Left cardiac atrium (tissue), 4 donors: Measurements from ENCODE around the gene IAH1. TPM values are rescaled to one million over a fixed set of nuclear protein-coding genes. Genes with fewer than 3 reads are reported as not detected.
"Not testable (repeated sequence)": the region's sequence is repeated elsewhere in the genome, so short reads cannot be mapped to it uniquely, and the experiment has no call there.

ENCODE experiments used
- ATAC-seq, 2 donors: fragments of 200-7000 bp; cut with Tn5 transposase; one replicate each; pipeline ENCODE4 v1.9.1; 2020; ENCODE audit warnings: mild to moderate bottlenecking in 2 of 2, moderate library complexity in 2 of 2
- DNase-seq: peaks from one replicate; pipeline ENCODE4 v3.0.0-alpha.2; 2020
- intact Hi-C, 2 donors: fragments of 100-400 bp; cut with DNase I; formaldehyde crosslinking; loops; one replicate each; pipeline versions ENCODE4 v1.14.1 to v1.15.1; 2022 to 2023
- total RNA-seq, 2 donors: library from RNA; stranded (reverse); fragmentation: NEBNext Ultra II Directional; extraction: Animal tissue kit (Norgen Biotek cat#: 25700); gene quantifications; one replicate each; pipeline ENCODE4 v1.2.1, GENCODE V29; 2021
- donor health status: DM: no; HTN: yes; CAD: no.
- donor health status: DM: no; HTN: yes; CAD: no; lungs with severe emphysema.
- donor health status: DM: yes; HTN: yes; CAD: no.
- donor health status: Dilated cardiomyopathy.

IAH1 gene
- total RNA-seq, 2 donors from 2014 or later: 60.0 to 64.3 TPM

DNA sequence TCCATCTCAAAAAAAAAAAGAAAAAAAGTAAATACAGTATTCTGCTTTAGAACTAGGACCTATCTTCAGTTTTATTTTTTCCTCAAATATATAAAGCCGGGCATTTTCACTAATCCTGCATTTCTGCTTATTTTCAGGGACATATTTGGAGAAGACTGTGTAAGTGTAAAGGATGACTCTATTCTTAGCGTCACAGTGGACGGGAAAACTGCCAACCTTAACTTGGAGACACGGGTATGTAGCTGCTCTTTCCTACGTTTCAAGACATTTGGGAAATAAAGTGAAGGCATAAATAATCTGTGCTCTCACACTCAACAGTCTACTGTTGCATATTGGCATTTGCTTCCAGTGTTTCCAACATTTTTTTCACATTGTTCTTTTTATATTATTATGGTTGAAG is 3.1 kb upstream of the IAH1 start:
- intact Hi-C loops: no loop called here
- no peak for ATAC-seq
- no peak for DNase-seq

DNA sequence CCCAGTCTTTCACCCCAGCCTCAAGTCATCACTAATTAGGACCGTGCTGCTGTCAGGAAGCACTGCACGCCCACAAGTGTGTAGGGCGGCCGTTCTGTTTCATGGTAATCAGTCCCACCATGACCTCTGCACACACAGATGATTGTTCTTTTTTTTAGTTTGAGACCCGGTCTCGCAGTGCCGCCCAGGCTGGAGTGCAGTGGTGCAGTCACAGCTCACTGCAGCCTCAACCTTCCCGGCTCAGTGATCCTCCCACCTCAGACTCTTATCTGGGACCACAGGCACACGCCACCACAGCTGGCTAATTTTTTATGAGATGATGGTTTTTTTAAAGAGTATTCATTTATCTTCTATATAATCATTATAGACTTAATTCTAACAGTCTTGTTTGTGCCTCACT is 1.8 kb upstream of the IAH1 start:
- intact Hi-C loops: no loop called here
- no peak for ATAC-seq
- DNase-seq: no peak

DNA sequence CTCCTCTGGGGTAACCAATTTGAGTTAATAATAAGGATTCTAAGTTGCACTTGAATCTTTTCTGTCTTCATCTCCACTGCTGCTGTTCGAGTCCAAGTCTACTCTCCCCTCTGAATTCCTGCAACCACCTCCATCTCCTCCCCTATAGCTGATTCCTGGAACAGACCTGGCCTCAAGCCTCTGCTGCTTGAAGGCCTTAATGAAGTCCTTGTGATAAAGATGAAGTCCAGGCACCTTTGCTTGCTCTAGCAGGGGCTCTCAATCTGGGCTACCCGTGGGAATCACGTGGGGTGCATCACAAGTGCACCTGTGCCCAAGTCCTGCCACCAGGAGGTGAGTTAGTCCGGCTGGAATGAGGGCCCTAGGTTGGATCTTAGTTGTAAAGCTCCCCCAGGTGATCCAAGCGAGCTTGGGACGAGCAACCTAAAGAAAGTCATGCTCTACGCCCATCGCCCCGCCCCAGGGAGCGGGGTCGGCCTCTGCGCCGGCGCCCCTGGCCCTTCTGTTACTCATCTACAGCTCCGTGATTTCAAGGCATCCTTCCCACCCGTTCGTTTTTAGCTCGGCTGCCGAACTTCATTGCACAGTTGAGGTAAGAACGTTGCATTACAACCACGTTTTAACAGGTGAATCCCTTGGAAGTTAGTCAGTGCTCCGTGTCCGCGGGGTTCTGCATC is 905 bp upstream of the IAH1 start:
- intact Hi-C loops: no loop called here
- ATAC-seq (no peak), DNase-seq (no peak)

DNA sequence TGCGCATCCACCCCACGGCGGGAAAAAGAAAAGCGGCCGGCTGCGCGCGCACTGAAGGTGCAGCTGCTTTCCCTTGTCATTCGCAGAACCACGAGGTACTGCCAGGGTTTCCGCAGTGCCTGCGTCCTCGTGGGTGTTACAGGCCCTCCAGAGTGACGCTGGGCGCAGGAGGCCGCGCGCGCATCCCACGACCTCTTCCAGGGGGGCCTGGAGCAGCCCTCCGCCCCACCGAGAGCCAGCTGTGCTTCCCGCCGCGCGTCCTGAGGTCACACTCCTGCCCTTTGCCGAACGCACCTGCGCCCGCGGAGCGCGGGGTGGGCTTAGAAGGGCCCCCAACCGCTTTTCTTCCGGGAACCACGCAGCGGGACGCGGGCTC is 378 bp upstream of the IAH1 start:
- ATAC-seq (peak; percentile 56 to 64), DNase-seq (peak; percentile 67)
- intact Hi-C loops: no loop called here

DNA sequence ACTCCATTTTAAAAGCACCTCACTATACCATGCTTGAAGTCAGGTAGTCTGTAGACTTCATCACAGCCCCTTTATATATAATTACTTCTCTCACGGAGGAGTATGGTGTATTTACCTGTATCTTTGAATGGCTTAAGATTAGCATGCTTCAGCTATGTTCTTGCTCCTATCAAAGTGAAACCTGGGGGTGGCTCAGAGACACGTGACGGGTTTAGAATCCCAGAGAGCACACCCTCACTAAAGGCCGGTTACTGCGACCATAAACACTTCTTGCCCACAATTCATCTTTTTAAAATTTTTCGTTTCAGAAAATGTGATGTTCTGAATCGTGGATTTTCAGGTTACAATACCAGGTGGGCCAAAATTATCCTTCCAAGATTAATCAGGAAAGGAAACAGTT is 3.6 kb downstream of the IAH1 start:
- intact Hi-C loops: no loop called here
- ATAC-seq (no peak), DNase-seq (no peak)

DNA sequence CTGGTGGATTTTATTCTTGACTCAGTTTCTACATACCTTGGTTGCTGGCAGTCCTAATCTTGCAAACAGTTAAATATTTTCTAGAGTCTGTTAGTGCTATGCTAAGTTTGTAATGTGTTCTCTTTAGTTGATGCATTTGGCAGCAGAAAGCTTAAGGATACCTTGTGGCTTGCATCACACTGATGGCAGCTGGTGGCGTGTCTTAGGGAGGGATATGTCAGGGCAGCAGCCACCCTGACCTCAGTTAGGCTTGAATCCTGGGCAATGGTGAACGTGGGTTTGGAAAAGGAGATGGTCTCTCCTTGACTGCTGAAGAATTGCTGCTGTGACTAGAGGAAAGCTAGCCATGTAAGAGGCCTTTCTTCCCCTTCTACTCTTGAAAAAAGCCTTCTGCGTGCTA is 4.2 kb downstream of the IAH1 start:
- intact Hi-C loops: no loop called here
- ATAC-seq (no peak), DNase-seq (no peak)

DNA sequence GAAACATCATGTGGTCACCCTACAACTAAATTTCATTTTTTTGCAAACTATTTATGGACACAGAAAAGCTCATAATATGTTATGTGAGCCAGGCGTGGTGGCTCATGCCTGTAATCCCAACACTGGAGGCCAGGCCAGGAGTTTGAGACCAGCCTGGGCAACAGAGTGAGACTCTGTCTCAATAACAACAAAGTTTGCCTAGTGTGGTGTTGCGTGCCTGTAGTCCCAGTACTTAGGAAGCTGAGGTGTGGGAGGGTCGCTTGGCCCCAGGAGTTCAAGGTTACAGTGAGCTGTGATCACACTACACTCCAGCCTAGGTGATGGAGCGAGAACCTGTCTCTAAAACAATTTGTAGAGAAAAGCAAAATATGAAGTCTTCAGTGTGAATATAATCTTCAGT is 5.8 kb downstream of the IAH1 start:
- intact Hi-C loops: no loop called here
- ATAC-seq: no peak

DNA sequence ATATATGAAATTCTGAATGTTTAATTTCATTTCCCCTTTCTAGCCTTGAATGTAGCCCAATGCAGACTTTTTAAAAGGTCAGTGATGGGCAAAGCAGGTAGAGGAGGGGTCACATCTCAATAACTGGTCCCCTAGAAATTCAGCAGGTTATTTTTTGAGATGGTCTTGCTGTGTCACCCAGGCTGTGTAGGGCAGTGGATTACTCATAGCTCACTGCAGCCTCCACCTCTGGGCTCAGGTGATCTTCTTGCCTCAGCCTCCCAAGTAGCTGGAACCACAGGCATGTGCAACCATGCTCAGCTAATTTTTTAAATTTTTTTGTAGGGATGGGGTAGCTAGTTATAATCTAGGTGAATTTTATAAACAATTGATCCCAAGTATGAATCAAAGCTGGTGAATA is 8.8 kb downstream of the IAH1 start:
- DNase-seq (no peak), ATAC-seq (no peak)
- intact Hi-C loops: no loop called here

More for the DNA sequence above, 5.8 kb downstream of the IAH1 start:
- DNase-seq: no peak

DNA sequence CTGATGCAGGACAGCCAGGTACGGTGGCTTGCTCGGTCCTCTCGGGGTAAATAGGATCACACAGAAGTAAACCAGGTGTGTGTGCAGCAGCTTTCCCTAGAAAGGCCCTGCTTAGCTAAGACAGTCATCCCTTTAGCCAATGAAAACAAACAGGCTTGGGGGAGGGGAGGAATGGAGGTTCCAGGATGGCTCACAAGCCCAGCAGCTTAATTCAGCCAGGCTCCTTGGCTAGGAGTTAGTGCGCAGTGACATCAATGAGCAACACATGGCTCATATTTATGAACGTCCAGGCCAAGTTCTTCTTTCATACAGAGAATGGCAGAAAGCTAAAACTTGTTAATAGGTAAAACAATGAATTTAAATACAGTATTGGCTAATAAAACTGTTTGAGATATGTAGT is 10.2 kb downstream of the IAH1 start:
- ATAC-seq (no peak), DNase-seq (no peak)
- intact Hi-C loops: no loop called here

DNA sequence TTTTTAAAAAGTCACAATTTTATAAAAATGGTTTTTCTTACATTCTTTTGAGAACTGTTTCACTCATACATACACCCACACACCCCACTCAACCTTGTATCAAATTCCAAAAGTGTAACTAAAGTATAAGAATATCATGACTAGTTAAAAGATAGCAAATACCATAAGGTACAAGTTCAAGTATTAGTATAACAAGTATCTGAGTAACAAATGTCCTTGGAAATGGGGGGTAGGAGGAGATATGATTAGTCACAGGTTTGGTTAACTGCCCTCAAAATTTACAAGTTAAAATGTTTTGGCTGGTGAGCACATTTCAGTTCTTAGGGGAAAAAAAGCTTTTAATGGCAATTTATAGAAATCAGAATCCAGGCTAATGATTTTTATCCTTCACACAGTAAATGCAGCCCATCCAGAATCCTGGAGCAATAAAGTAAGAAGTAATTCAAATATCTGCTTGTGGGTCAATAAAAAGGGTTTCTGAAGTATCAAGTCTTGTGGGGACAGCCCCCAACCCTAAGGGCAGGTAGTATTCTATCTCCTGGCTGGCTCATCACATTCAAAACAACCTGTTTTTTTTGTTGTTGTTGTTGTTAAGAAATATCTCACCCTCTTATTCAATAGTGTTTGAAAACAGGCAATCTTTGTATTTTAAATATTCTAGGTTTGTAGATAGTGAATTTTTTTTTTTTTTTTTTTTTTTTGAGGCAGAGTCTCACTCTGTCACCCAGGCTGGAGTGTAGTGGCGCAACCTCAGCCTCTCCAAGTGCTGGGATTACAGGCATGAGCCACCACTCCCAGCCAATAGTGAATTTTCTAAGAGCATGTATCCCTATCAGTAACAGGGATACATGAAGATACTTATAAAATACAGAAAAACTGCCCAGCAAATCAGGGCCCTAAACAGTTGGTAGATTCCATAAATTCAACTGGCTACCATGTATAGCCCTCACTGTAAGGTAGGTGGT is 14.5 kb downstream of the IAH1 start:
- ATAC-seq: peak in 1 of 2 donors; percentile 14
- intact Hi-C loops: no loop called here
- no peak for DNase-seq

DNA sequence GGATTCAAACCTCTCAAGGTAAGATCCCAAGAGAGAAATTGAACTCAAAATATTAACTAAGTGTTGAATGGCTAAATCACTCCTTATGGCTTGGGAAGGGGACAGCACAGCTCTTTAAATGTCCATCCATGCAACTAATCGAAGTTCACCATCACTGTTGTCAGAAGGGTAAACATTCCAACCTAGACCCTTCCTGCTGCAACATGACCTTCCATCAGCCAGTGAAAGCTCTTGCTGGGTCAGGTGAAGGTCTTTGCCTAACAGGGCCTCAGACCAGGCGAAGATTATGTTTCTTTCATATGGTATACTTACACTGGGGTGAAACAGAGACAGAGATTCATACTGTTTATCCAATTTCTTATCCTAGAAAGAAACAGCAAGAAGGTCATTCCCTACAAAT is 16.4 kb downstream of the IAH1 start:
- ATAC-seq (no peak), DNase-seq (no peak)
- intact Hi-C loops: no loop called here

DNA sequence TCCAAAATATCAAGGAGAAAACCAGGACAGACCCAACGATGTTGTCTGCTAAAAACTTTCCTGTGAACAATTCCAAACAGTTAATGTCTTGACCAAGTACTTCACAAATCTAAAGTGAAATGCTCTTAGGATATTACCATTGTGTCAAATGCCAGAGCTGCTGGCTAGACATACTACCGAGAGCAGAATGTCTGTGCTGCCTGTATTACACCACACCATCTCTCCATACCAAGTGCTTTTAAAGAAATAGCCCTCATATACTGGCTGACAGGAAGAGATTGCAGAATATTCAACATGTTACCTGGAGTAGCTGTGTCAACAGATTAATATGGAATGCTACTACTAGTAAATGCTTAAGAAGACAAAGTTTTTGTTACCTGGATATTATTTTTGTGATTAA is 18.6 kb downstream of the IAH1 start:
- no peak for DNase-seq
- intact Hi-C loops: no loop called here
- no peak for ATAC-seq

DNA sequence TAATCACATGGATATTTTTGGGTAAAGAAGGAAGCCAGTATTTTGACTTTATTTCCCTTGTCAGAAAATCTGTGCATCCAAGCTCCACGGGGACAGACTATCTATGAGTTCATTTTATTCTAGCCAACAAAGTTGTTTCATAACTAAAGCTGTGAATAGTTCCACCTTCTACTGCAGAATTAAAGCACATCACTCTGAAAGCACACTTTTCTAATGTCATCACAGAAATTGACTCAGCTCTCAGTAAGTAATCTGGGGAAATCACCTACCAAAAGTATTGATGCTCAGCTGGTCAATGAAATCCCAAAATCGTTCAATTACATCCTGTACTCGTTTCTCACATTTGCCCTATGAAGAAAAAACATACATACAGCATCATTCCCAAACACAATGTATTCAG is 19.1 kb downstream of the IAH1 start:
- intact Hi-C loops: no loop called here
- ATAC-seq: no peak
- no peak for DNase-seq

DNA sequence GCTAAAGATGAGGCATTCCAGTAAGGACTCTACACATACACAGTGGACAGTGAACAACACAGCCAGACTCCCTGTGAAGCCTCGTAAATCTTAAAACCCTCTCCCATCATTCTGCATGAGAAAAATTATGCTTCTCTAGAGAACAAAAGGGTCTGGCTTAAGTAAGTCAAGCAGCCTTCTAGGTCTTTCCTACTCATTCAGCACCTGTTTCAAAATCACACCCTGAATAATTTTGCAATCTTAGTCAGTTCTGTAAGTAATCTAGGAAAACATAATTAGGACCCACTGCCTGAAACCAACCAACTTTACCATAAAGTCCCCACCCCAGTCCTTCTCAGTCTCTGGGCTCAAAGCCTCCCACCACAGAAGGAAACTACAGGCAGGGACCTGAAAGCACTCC is 19.7 kb downstream of the IAH1 start:
- DNase-seq (no peak), ATAC-seq (no peak)
- intact Hi-C loops: no loop called here

DNA sequence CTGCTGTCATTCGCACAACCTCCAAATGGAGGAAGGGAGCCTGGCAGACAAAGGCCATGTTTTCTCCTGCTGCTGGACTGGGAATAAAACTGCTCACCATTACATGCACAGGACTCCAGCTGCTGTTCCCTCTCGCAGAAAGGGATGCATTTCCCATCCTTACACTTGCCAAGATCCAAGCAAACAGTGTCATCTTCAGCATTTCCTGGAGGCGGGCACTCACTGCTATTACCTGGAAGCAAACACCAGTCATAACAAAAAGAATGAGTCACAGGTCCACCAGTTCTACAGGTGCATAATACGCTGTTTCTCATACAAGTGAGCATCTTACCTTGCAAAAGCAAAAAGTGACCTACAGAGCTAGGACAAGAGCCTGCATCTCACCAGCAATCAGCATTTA is 22.7 kb downstream of the IAH1 start:
- DNase-seq: no peak
- intact Hi-C loops: no loop called here
- ATAC-seq: no peak

DNA sequence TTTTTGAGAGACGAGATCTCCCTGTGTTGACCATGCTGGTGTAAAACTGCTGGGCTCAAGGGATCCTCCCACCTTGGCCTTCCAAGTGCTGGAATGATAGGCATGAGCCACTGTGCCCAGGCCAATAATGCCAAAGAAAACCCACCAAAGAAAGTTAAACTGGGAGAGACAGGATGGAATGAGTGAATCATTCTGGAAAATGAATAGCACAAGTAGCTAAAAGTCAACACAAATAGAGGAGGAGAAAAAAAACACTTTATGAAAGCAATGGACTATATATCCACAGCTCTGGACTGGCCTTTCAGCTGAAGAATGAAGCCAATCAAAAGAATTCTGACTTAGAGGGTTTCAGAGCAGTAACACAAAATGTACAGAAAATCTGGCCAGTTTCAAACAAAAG is 23.9 kb downstream of the IAH1 start:
- intact Hi-C loops: no loop called here
- ATAC-seq: no peak
- DNase-seq: no peak

DNA sequence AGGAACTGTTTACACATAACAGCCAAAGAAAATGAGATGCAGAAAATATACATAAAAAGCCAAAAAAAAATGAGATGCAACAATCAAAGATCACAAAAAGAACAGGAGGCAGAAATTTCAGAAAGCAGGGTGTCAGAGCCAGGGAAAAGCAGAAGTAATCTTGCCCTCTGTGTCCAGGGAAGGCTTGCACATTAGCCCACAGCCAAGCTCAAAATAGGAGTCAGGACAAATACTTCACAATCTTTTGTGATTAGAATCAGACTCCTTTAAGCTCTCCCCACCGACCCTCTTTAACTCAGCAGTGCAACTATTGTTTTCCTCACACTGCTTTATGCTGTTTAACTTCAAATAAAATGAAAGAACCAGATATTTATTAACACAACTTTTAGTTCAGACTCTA is 34.6 kb downstream of the IAH1 start:
- intact Hi-C loops: no loop called here
- no peak for DNase-seq
- ATAC-seq: no peak

DNA sequence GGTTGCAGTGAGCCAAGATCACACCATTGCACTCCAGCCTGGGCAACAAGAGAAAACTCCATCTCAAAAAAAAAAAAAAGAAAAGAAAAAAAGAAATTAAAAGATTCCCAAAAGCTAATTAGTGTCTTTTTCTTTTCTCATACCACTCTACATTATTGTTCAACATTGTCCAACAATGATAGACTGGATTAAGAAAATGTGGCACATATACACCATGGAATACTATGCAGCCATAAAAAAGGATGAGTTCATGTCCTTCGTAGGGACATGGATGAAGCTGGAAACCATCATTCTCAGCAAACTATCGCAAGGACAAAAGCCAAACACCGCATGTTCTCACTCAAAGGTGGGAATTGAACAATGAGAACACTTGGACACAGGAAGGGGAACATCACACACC is 39.6 kb downstream of the IAH1 start:
- intact Hi-C loops, ATAC-seq, DNase-seq: not testable (repeated sequence)

DNA sequence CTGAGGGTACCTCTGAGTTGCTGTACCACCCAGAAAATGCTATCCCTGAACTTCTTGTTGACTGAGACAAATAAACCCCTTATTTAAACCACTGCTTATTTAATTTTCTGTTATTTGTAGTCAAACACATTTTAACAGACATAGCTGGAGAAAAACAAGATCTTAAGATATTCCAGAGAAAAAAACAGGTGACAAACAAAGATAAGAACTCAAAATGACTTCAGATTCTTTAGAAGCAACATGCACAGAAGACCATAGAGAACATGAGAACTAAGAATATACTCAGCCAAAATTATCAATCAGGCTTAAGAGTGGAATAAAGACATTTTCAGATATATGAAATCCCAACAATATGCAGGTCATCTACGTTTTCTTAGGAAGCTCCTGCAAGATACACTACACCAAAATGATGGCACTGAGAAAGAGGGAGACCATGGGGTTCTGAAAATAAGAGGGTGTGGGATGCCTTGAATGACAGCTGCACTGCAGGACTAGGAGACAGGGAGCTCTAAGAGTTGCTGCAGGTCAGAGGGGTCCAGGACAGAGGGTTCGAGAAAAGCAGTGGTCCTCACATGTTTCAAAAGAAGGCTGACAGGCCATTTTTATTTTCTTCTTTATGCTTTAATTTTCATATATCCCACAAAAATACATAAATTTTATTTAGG is 42.9 kb downstream of the IAH1 start:
- intact Hi-C loops: no loop called here
- ATAC-seq: no peak

DNA sequence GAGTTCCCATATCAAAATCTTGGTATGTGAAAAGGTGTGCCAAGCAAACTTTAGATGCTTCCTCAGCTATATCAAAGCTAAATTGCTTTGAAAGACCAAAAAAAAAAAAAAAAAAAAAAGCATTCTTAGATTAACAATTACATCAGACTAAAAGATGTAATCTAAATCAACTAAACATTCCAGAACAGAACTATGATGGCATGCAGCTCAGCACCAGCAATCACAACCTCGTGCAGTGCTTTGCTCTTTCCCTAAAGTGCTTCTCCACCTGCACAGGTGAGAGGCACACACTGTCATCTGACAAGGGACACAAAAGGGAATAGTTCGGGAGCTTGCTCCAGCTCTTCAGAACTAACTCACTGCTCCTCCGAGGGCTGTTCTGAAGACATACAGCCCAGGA is 43.8 kb downstream of the IAH1 start:
- DNase-seq (no peak), ATAC-seq (no peak)
- intact Hi-C loops: no loop called here

More for the DNA sequence above, 42.9 kb downstream of the IAH1 start:
- DNase-seq: no peak
